CD4-positive, alpha-beta T cell treated with Interferon alpha-2 for 1 hour (primary cell): ENCODE data around the gene NKX3-2.

Experiments
- DNase-seq, 2 donors: peaks; one replicate each; pipeline ENCODE4 v3.0.0-alpha.2; 2020 to 2022

Gene NKX3-2

GRCh38 chr4:13530823-13531624, 13.3 kb downstream of the NKX3-2 start:
- no peak for DNase-seq

- DNase-seq, result no peak
Measured at GRCh38 chr4:13529128-13529919, 15.0 kb downstream of the NKX3-2 start.

- no peak for DNase-seq
Measured at GRCh38 chr4:13528821-13529127, 15.5 kb downstream of the NKX3-2 start.

GRCh38 chr4:13527981-13528820, 16.1 kb downstream of the NKX3-2 start:
- DNase-seq, result no peak

GRCh38 chr4:13527192-13527980, 16.9 kb downstream of the NKX3-2 start:
- no peak for DNase-seq

GRCh38 chr4:13526658-13527057, 17.6 kb downstream of the NKX3-2 start:
- no peak for DNase-seq

GRCh38 chr4:13525606-13526281, 18.6 kb downstream of the NKX3-2 start:
- DNase-seq, result no peak

GRCh38 chr4:13524504-13525243, 19.6 kb downstream of the NKX3-2 start:
- no peak for DNase-seq

GRCh38 chr4:13523591-13524503, 20.5 kb downstream of the NKX3-2 start:
- no peak for DNase-seq

GRCh38 chr4:13523105-13523477, 21.2 kb downstream of the NKX3-2 start:
- DNase-seq, result no peak

GRCh38 chr4:13522282-13523104, 21.8 kb downstream of the NKX3-2 start:
- no peak for DNase-seq

GRCh38 chr4:13521047-13521446, 23.3 kb downstream of the NKX3-2 start:
- no peak for DNase-seq

GRCh38 chr4:13516315-13516860, 27.9 kb downstream of the NKX3-2 start:
- no peak for DNase-seq

- DNase-seq, result no peak
Measured at GRCh38 chr4:13515268-13515667, 29.0 kb downstream of the NKX3-2 start.

- DNase-seq, result no peak
Measured at GRCh38 chr4:13514722-13515121, 29.6 kb downstream of the NKX3-2 start.

GRCh38 chr4:13511101-13511500, 33.2 kb downstream of the NKX3-2 start:
- no peak for DNase-seq

GRCh38 chr4:13509442-13509841, 34.9 kb downstream of the NKX3-2 start:
- DNase-seq, result no peak

GRCh38 chr4:13504374-13504773, 39.9 kb downstream of the NKX3-2 start:
- DNase-seq, result no peak

- no peak for DNase-seq
Measured at GRCh38 chr4:13498469-13498868, 45.8 kb downstream of the NKX3-2 start.
